Measurements from ENCODE around the gene C22orf23. TPM values are rescaled to one million over a fixed set of nuclear protein-coding genes. Genes with fewer than 3 reads are reported as not detected.

Gene C22orf23
- total RNA-seq, 1 experiment from 2014 or later, result 0.47 TPM

- CTCF ChIA-PET, result no interaction called here
- Histone ChIP-seq H3K79me2 (ENCODE audit: insufficient read depth, low read length) (peaks cover 14% of the 10 kb centered on the region), H3K9ac (ENCODE audit: low read length) (no peak overlapping the region), H3K4me1 (ENCODE audit: control insufficient read depth in 1 of 2, insufficient read depth in 2 of 2, low read length in 2 of 2) (peaks cover 0 to 11% of the 10 kb centered on the region in 2 experiments; a peak in 2 of 4 replicates), H3K27ac (ENCODE audit: low read depth, low read length) (no peak overlapping the region), H3K36me3 (ENCODE audit: control insufficient read depth in 1 of 2, insufficient read depth in 2 of 2, low read length in 2 of 2) (peaks cover 20 to 30% of the 10 kb centered on the region in 2 experiments; a peak in 3 of 4 replicates), H3K9me2 (ENCODE audit: insufficient read depth) (no peaks in the 10 kb centered on the region), H3K9me3 (ENCODE audit: control insufficient read depth in 1 of 2, insufficient read depth in 1 of 2, low read depth in 1 of 2, low read length in 2 of 2) (no peaks in the 10 kb centered on the region), H2AFZ (ENCODE audit: low read depth, low read length, poor library complexity, severe bottlenecking) (no peak overlapping the region), H3K27me3 (ENCODE audit: insufficient read depth, low read length) (no peaks in the 10 kb centered on the region), H3K4me3 (replicated peaks in 1 of 2; ENCODE audit: low read depth in 1 of 2, low read length in 2 of 2) (no peak overlapping the region), H3K4me2 (ENCODE audit: low read length) (no peak overlapping the region), H4K20me1 (ENCODE audit: insufficient read depth) (peaks cover 11% of the 10 kb centered on the region; the same call in 1 of the 2 replicates)
- POLR2A ChIA-PET, result no interaction called here
- BruUV-seq (replicated peaks), result no TSS peak
- DNase-seq (ENCODE audit: low read depth, low spot score), result no peak
- TF ChIP-seq MAX (IDR thresholded peaks at IDR 0.05), result no peak
- no peak for TF ChIP-seq SP1 (IDR thresholded peaks at IDR 0.05; ENCODE audit: low read depth)
- TF ChIP-seq RAD21 (IDR thresholded peaks at IDR 0.05; ENCODE audit: low read depth), result no peak
- no peak for TF ChIP-seq TCF7L2 (IDR thresholded peaks at IDR 0.05; ENCODE audit: borderline replicate concordance, extremely low read depth, insufficient read depth, insufficient read length)
- TF ChIP-seq CEBPB (IDR thresholded peaks at IDR 0.05; ENCODE audit: low read depth), result no peak
- no peak for TF ChIP-seq JUND (IDR thresholded peaks at IDR 0.05)
- TF ChIP-seq SIN3A (IDR thresholded peaks at IDR 0.05; ENCODE audit: low read depth), result no peak
- no peak for TF ChIP-seq CBX3 (IDR thresholded peaks at IDR 0.05; ENCODE audit: low read depth)
- TF ChIP-seq EGR1 (IDR thresholded peaks at IDR 0.05; ENCODE audit: low read depth), result no peak
- no peak for ATAC-seq
- RAD21 ChIA-PET (ENCODE audit: low non-redundant PET in 1 of 2, low total read pairs in 2 of 2, uncharacterized antibody in 2 of 2, unreplicated experiment in 2 of 2), result interaction anchor here in 1 of 2 experiments (0.6 kb wide), 1 partner anchor 28 kb away, joined by 4 read pairs; no protein-coding TSS in a partner anchor
- intact Hi-C loops (cut with micrococcal nuclease), result no loop called here
Observed at GRCh38 chr22:37967147-37967546, 13.7 kb upstream of the C22orf23 start.

- Histone ChIP-seq H3K27ac (ENCODE audit: low read depth, low read length) (no peak overlapping the region), H3K9ac (ENCODE audit: low read length) (no peak overlapping the region), H2AFZ (ENCODE audit: low read depth, low read length, poor library complexity, severe bottlenecking) (no peak overlapping the region), H3K4me2 (ENCODE audit: low read length) (no peak overlapping the region), H3K9me3 (ENCODE audit: control insufficient read depth in 1 of 2, insufficient read depth in 1 of 2, low read depth in 1 of 2, low read length in 2 of 2) (no peaks in the 10 kb centered on the region), H4K20me1 (ENCODE audit: insufficient read depth) (peaks cover 11% of the 10 kb centered on the region; the same call in 1 of the 2 replicates), H3K79me2 (ENCODE audit: insufficient read depth, low read length) (peaks cover 18% of the 10 kb centered on the region), H3K4me1 (ENCODE audit: control insufficient read depth in 1 of 2, insufficient read depth in 2 of 2, low read length in 2 of 2) (peaks cover 0 to 11% of the 10 kb centered on the region in 2 experiments; a peak in 2 of 4 replicates), H3K4me3 (replicated peaks in 1 of 2; ENCODE audit: low read depth in 1 of 2, low read length in 2 of 2) (no peak overlapping the region), H3K9me2 (ENCODE audit: insufficient read depth) (no peaks in the 10 kb centered on the region), H3K36me3 (ENCODE audit: control insufficient read depth in 1 of 2, insufficient read depth in 2 of 2, low read length in 2 of 2) (peaks cover 28 to 39% of the 10 kb centered on the region in 2 experiments; a peak in 3 of 4 replicates), H3K27me3 (ENCODE audit: insufficient read depth, low read length) (no peaks in the 10 kb centered on the region)
- no peak for DNase-seq (ENCODE audit: low read depth, low spot score)
- BruUV-seq (replicated peaks), result no TSS peak
- RAD21 ChIA-PET (ENCODE audit: low non-redundant PET in 1 of 2, low total read pairs in 2 of 2, uncharacterized antibody in 2 of 2, unreplicated experiment in 2 of 2), result no interaction called here
- POLR2A ChIA-PET, result no interaction called here
- CTCF ChIA-PET, result interaction anchor here (1.1 to 2.0 kb wide), 2 partner anchors 12 to 149 kb away, joined by 8 to 14 read pairs; partner anchors contain the start of genes C22orf23 and POLR2F
- intact Hi-C loops (cut with micrococcal nuclease), result loop anchor here (1.0 to 2.0 kb wide), 3 partner anchors 31 to 149 kb away; no protein-coding TSS in a partner anchor
- no peak for ATAC-seq
- no peak for TF ChIP-seq EGR1 (IDR thresholded peaks at IDR 0.05; ENCODE audit: low read depth)
- TF ChIP-seq ELF1 (IDR thresholded peaks at IDR 0.05; ENCODE audit: borderline replicate concordance, low read depth), result no peak
- no peak for TF ChIP-seq ZFX (IDR thresholded peaks at IDR 0.05)
- no peak for TF ChIP-seq POLR2A (IDR thresholded peaks at IDR 0.05; ENCODE audit: borderline replicate concordance, extremely low read depth, insufficient read depth, insufficient read length)
- TF ChIP-seq CTCF (IDR thresholded peaks at IDR 0.05 in 2 of 3, conservative IDR thresholded peaks at IDR 0.05 in 1 of 3; ENCODE audit: borderline replicate concordance in 1 of 3, insufficient read depth in 1 of 3, low read depth in 2 of 3, low read length in 2 of 3), result no peak
- no peak for TF ChIP-seq ATF3 (IDR thresholded peaks at IDR 0.05)
- no peak for TF ChIP-seq POLR2AphosphoS5 (IDR thresholded peaks at IDR 0.05; ENCODE audit: low read depth, low read length)
- no peak for TF ChIP-seq RAD21 (IDR thresholded peaks at IDR 0.05; ENCODE audit: low read depth)
- no peak for TF ChIP-seq JUND (IDR thresholded peaks at IDR 0.05)
- TF ChIP-seq YY1 (IDR thresholded peaks at IDR 0.05; ENCODE audit: extremely low read depth, insufficient replicate concordance, low read depth, low read length), result no peak
Observed at GRCh38 chr22:37965940-37966664, 12.7 kb upstream of the C22orf23 start.
